Measurements from ENCODE around the gene FIGNL2. TPM values are rescaled to one million over a fixed set of nuclear protein-coding genes. Genes with fewer than 3 reads are reported as not detected.

FIGNL2 gene
- polyA plus RNA-seq, 5 donors: 1.2 to 2.6 (median 1.8) TPM

DNA sequence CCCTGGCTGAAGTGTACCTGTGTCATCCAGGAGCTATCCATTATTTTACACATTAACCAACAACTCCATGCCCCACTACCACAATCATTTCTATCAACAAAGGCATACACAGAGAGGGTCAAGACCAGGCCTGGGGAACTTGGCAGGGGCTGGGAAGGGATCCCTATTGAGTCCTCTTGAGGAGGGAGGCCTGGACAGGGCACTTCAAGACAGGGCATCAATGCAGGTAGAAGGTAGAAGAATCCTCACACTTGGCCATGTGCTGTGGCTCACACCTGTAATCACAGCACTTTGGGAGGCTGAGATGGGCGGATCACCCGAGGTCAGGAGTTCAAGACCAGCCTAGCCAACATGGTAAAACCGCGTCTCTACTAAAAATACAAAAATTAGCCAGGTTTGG is 26.0 kb upstream of the FIGNL2 start:
- no peak for DNase-seq

DNA sequence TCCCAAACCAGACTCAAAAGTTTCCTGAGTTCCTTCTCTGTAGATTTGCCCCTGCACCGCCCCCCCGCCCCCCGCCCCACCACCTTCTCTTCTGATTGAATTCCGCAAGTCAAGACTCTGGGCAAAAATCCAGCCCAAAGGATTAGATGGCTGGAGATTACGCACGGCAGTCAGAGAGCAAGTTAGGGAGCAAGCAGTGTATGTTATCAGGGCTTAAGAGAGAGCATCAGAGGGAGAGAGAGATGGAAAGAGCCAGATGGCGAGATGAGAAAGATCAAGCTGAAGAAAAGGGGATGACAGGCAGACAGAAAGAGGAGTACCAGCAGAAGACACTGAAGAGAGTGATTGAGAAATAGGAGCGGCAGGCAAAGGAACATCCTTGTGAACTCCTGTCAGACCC is 25.5 kb upstream of the FIGNL2 start:
- DNase-seq: no peak

DNA sequence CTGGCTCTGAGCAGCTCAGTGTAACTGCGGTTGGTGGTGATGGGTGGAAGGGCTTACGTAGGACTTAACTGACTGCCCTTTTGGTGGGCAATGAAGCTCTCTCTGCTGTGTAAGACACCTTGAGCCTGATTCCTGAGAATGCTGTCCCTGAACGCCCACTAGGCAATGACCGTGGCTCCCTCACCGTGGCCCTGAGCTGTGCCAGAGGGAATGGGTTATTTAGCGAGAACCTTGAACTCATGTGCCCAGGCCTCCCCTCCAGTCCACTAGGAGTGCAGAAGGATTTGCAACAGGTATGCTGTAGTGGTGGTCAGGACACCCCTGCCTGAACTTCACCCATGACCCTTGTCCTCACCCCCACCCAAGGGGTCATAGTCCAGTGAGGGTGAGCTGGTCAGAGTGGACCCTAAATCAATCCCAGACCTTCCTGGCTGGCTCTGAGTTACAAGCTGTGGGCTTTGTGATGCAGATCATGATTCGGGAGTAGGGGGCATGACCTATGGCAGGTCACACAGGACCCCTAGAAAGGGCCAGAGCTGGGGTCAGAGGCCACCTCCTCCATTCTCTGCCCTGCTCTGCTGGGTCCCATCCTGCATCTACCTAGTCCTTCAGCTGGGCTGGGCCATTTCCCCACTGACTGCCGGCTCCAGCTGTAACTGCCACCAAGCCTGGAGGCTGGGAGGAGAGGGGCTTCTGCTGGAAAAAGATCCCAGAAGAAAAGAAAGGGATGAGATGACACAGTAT is 24.9 kb upstream of the FIGNL2 start:
- DNase-seq: no peak

- no peak for DNase-seq
Measured at GRCh38 chr12:51872689-51872981, 24.1 kb upstream of the FIGNL2 start.

DNA sequence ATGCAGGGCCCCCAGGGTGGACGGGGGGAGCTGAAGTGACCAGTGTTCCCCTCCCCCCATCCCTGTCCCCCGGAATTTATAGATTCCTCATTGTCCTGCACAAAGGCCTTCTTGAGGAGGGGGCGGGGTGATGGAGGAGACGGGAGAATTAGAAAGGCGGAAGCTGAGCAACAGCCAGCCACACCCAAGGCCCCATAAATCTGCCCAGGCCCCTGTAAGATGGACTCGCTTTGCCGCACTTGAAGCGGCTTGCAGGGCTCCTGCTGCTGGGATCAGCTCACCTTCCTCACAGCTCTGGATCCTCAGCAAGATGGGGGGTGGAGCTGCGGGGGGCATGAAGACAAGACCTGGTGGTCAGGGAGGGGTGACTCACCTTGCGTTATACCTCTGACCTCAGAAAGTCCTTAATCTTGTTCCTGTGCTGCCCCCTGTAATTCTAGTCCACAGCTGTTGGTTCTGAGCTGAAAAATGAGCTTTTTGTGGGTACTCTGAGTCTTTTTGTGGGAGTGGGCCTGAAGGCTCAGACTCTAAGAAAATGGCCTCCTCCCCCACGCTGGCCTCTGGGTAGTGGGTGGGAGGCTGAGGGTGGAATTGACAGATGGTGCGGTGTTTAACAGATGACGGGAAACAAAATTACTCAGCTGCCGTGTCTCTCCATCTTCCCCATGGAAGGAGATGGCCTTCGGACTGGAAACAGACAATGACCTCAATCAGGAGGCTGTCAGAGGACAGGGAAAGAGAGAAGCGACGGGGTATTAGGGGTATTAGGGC is 23.6 kb upstream of the FIGNL2 start:
- no peak for DNase-seq

DNA sequence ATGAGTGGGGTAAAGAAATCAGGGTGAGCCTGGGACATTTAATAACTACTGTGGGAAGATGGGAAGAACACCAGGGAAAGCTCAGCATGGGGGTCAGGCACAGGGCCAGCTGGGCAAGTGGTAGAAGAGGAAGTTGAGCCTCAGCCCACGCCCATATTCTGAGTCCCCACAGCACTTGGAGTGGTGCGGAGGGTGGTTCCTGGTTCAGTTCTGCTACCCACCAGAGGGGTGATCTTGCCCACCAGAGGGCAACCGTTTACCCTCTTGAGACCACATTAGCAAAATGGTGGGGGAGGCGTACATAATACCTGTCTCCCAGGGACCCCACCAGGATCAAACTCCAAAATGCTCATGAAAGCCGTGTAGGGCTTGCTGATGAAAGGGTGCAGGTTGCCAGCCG is 22.6 kb upstream of the FIGNL2 start:
- DNase-seq: no peak

GRCh38 chr12:51870504-51870903 is 22.0 kb upstream of the FIGNL2 start:
- DNase-seq: no peak

DNA sequence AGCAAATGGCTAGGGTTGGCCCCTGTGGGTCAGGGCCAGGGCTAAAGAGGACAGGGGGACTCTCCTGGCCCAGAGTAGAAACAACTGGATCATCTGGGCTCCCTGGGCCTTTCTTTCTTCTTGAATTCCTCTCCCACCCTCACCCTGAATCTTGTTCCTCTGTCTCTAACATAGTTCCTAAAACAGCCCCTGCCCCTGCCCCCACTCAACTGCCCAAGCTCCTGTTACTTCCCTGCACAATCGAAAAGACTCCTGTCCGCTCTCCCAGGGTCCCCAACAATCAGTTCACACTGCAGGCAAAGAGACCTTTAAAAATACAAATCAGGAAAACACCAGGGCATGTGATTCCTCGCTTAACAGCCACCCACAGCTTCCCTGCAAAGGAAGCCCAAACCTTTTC is 21.4 kb upstream of the FIGNL2 start:
- no peak for DNase-seq

GRCh38 chr12:51869496-51869865 is 21.0 kb upstream of the FIGNL2 start:
- DNase-seq: no peak

DNA sequence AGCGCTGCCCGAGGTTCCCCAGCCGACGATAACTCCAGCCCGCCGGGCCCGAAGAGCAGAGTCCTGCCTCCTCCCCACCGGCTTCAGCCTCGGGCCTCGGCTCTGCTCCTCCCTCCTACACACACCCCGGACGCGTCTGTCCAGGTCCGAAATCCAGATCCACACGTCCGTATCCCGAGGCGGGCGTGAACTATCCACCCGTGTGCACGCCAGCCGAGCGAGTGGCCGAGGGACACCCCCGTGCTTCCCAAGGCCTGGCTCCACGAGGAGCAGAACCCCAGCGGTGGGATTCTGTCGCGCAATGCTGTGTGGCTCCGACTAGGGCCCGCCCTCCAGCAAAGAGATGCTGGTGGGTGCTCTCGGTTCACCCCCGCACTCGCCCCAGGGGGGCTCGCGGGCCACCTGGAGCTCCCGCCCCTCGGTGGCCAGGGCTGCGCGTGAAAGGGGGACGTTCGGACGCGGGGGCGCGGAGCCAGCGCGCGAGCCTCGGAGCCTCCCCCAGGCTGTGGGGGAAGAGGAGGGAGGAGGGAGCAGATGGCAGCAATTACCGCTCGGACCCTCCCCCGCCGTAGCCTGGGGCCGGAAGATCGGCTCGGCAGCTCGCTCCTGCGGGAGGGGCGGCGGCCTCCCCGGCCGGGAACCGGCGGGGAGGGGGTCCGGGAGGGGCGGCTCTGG is 20.4 kb upstream of the FIGNL2 start:
- DNase-seq: peak in 1 of 2 donors; percentile 17

DNA sequence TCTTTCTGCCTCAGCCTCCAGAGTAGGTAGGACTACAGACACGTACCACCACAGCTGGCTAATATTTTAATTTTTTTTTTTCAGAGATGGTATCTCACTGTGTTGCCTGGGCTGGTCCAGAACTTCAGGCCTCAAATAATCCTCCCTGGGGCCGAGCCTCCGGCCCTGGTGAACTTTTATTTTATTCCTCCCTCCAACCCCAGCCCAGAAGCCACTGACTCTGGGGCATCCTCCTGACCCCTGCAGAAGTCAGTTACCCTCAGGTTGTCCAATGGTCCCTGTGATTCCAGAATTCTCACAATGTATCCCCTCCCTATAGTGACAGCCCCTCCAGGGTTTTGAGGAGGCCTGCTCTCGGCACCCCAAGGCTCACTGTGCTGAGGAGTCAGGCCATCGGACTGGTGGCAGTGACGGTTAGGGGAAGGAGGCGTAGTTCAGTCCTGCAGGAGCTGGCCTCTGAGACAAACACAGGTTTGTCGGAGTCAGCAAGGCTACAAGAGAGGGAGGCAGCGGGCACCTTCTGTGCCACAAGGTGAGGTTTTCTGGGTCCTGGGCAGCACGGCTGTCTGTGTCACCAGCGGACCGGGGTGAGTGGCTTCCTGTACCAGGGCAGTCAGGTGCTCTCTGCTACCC is 19.4 kb upstream of the FIGNL2 start:
- no peak for DNase-seq

- DNase-seq: no peak
Measured at GRCh38 chr12:51867371-51867770, 18.9 kb upstream of the FIGNL2 start.

DNA sequence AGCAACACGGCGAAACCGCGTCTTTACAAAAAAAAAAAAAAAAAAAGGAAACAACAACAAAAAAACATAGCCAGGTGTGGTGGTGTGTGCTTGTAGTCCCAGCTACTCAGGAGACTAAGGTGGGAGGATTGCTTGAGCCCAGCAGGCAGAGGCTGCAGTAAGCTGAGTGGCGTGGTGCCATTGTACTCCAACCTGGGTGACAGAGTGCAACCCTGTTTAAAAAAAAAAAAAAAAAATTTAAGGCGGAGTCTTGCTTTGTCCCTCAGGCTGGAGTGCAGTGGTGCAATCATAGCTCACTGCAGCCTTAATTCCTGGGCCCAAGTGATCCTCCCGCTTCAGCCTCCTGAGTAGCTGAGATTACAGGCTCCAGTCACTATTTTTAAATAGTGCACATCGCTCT is 18.2 kb upstream of the FIGNL2 start:
- no peak for DNase-seq

GRCh38 chr12:51866324-51866723 is 17.8 kb upstream of the FIGNL2 start:
- DNase-seq: no peak

- DNase-seq: no peak
Measured at GRCh38 chr12:51865757-51866270, 17.3 kb upstream of the FIGNL2 start.

DNA sequence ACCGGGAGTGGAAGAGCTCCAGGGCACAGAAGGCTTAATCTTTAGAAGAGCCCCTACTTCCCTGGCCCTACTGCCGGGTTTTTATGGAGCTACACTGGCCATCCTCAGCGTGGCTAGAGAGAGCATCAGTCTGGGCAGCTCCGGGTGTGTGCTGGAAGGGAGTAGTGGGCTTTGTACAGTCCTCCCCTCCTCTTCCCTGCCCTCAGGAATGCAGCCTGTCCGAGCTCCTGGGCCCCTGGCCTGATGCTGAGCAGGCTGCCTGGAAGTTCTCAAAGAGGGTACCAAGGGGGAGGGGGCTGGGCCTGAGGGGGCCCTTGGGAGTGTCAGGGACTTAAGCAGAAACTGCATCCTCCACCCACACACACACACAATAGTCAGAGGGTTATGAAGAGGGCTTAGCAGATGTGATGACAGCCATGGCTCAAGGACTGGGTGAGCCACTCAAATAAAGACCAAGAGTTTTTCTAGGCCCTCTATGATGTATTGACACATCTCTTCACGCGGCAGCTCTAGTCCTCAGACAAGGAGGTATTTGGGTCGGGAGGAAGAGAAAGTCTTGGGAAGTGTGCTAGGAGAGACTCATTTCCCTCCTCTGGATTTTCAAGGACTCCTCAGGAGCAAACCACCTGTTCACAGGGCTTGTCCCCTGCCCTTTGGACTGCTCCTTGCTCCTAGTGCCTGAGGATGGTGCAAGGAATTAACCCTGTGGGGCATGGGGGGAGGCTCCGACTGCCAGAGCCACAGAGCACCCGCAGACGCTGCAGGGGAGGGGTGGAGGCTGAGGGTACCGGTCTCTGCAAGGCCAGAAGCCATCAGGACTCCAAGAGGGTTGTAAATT is 16.5 kb upstream of the FIGNL2 start:
- no peak for DNase-seq

GRCh38 chr12:51863933-51864832 is 15.7 kb upstream of the FIGNL2 start:
- DNase-seq: peak; percentile 72 to 79

GRCh38 chr12:51863363-51863932 is 14.9 kb upstream of the FIGNL2 start:
- DNase-seq: no peak

DNA sequence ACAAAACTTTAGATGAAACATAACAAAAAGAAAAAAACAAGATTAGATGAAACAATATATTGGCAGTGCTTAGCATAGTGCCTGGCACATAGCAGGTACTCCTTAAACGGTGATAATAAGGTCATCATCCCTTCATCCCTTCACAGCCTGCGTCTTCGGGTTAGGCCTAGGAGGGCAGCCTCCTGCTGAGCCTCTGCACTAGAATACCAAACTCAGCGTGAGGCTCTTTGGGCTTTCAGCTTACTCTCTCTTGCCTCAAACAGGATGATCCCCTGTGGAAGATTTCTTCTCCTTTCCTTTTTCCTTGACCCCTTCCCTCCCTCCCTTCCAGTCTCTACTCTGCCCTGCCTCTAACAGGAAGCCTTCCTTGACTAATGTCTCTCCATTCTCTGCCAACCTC is 14.4 kb upstream of the FIGNL2 start:
- DNase-seq: no peak

- no peak for DNase-seq
Measured at GRCh38 chr12:51860986-51861385, 12.5 kb upstream of the FIGNL2 start.
